VCaP (cell line): Measurements from ENCODE around the gene ENG.
A peak's percentile ranks its signal among the peaks of the same experiment; 100 is the strongest.

Source experiments
- H3K27ac ChIP-seq: fragments of 450-650 bp; 2 replicates; pipeline ENCODE4 v1.5.1; 2017
- CTCF ChIP-seq: fragments of 450-650 bp; conservative IDR thresholded peaks from 2 replicates; pipeline ENCODE4 v1.5.1; 2017; ENCODE audit warnings: mild to moderate bottlenecking, moderate library complexity

The ENG gene

GRCh38 chr9:127833555-127833954 is 20.9 kb downstream of the ENG start:
- H3K27ac ChIP-seq, result no peak overlapping the region
- no peak for TF ChIP-seq CTCF

GRCh38 chr9:127832248-127832647 is 22.2 kb downstream of the ENG start:
- no peak overlapping the region for H3K27ac ChIP-seq
- TF ChIP-seq CTCF, result no peak

GRCh38 chr9:127829205-127829906 is 25.1 kb downstream of the ENG start:
- H3K27ac ChIP-seq, result no peak overlapping the region
- no peak for TF ChIP-seq CTCF

DNA sequence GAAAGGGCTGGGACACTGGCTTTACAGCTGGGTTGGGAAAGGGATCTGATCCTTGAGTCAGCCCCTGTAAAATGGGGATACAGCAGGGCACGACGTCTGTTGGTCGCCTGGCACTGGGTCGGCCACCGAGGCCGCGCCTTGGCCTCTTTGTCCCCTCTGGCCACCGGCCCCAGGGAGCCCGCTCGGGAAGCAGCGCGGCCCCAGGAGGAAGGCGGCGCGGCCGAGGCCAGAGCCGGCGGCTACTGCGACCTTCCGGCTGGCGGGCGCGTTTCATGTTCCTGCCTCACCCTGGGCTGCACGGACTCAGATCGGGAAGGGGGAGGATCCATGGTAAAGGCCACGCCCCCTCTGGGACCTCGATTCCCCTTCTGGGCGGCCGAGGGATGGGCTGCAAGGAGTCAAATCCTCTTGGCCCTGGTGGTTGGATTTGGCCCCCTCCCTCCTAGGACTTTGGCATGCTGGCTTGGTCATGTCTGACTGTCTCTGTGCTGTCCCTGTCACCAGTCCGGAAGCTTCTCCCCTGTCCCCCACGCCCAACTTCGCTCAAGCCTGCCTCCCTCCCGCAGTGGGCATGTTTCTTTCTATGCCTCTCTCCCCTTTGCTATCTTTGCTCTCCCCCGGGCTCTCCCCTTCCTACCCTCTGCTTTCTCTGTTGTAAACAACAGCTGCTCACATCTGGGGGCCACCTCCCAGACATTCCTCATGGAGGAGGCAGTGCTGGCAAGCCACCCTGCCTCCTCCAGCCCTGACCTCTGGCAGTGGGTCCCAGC is 26.0 kb downstream of the ENG start:
- H3K27ac ChIP-seq, result no peak overlapping the region

DNA sequence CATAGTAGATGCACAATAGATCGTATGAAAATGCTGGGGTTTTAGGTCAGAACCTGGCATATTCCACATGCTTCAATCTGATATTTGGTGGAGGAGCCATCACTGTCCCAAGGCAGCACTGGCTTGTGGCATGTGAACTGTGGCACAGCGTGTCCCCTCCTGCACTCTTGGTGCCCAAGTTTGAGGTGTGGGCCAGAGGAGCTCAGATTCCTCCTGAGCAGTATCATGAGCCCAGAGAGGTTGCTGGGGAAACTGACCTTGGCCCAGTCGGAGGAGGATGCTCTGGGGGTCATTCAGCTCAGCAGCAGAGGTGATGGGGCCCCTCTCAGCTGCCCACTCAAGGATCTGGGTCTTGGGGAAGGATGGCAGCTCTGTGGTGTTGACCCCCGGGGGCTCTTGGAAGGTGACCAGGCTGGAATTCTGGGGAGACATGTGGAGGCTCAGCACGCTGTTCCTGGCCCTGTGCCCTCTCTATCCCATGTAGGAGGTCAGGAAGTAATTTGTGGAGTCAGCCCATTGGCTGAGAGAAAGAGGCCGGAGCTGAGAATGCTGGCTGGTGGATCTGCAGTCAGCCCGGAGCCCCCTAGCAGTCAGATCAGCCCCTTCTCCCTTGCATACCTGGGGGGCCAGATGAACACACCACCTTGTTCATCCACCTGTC is 28.1 kb downstream of the ENG start:
- TF ChIP-seq CTCF, result no peak
- no peak overlapping the region for H3K27ac ChIP-seq

More for the DNA sequence above, 26.0 kb downstream of the ENG start:
- TF ChIP-seq CTCF, result no peak

DNA sequence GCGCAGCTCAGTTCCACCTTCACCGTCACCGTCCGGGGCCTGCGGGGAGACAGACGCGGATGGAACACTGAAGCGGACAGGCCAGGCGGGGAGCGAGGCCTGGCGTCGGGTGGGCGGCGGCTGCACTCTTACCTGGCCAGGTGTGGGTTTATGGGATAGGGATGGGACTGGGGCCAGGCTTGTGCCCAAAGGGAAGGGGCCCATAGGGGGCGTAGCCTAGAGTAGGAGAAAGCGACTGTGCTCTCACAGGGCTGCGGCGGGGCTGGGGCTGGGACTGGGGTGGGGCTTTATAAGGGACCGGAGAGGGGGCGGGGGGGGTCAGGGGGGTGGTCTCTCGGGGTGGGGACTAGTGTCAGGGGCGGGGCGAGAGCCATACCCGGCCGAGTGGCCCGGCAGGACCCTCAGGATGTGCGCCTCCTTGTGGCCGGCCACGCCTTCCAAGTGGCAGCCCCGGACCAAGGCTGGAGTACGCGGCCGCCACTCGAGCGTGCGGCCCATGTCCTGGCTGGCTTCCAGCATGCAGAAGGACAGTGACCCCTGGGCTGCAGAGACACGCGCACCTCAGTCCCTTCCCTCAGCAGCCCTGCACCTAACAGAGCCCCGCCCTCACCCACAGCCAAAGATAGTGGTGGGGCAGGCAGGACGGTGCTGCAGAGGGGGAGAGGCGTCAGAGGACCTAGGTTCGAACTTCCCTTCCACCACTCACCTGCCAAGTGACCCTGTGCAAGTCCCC is 29.0 kb downstream of the ENG start:
- no peak overlapping the region for H3K27ac ChIP-seq
- peak; percentile 27 for TF ChIP-seq CTCF

DNA sequence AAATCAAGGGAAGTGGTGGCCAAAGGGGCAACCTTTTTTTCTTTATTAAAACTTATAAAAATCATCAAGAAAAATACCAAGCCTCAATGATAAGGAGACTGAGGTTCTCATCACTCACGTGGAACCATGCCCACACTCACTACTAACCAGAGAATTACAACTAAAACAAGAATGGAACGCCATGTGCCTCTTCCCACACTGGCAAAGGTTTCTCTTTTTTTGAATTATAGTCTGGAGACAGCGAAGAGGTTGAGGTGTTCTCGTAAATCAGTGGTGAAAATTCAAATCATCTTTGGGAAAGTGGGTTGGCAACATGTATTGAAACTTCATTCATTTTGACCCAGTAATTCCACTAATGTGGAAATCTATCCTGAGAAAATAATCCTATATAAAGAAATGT is 32.4 kb downstream of the ENG start:
- H3K27ac ChIP-seq, result peak overlapping the region; percentile 9; the same call in 1 of the 2 replicates
- no peak for TF ChIP-seq CTCF
